GM12875 (cell line): ENCODE measurements around the gene MAML2.

Experiments used
- H3K4me3 ChIP-seq: one replicate; pipeline ENCODE4 v1.5.1; 2011; ENCODE audit warnings: low read depth, low read length, control low read depth
- CTCF ChIP-seq: IDR thresholded peaks from 2 replicates; pipeline ENCODE4 v1.5.1; 2011; ENCODE audit warnings: low read depth, mild to moderate bottlenecking, control low read depth, inconsistent platforms, low read length, moderate library complexity, borderline replicate concordance; ENCODE audit not compliant: insufficient read depth

Gene MAML2

GRCh38 chr11:96021901-96022650 lies 320.9 kb downstream of the MAML2 start:
- H3K4me3 ChIP-seq, result no peak overlapping the region

DNA sequence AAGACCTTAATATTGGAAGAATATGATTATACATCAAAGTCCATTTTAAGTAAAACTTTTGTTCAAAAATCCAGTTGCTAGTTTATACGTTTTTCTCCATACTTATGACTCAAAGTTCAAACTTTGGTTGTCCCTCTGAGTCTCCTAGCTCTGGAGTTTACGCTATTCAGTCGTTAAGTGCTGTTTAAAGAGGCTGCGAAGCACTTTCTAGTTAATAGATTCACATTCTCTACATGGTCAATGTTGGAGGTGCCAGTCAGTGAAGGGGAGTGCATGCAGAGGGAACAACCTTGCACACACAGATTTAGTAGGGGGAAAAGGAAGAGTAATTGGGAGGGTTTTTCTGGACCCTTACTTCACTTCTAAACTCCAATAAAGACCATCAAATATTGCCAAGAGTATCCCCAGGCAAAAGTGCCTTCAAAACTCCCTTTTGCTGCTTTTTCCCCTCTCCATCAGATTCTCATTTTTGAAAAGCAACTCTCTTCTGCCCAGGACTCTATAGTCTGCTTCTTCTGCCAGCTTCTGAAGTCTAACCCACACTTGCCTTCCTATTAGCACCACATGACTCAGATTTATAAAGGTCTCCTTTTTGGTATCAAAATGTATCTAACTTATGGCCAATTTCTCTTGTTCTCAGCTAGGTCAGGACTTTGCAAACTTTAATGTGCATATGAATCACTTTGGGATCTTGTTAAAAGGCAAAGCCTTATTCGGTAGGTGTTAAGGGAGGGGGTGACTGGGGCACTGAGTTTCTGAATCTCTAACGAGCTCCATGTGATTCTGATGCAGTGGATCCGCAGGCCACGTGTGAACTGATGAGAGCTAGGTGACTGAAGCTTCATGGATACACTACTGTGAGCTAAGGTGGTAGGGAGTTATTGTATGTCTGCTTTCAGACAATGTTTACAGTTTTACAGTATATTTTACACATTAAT lies 322.9 kb downstream of the MAML2 start:
- TF ChIP-seq CTCF, result no peak
- no peak overlapping the region for H3K4me3 ChIP-seq

More at GRCh38 chr11:96021901-96022650, 320.9 kb downstream of the MAML2 start:
- TF ChIP-seq CTCF, result no peak

GRCh38 chr11:96019281-96019680 lies 323.7 kb downstream of the MAML2 start:
- TF ChIP-seq CTCF, result no peak
- no peak overlapping the region for H3K4me3 ChIP-seq

- H3K4me3 ChIP-seq, result no peak overlapping the region
- no peak for TF ChIP-seq CTCF
Observed at GRCh38 chr11:96017856-96018255, 325.1 kb downstream of the MAML2 start.

GRCh38 chr11:96016978-96017502 lies 326.0 kb downstream of the MAML2 start:
- H3K4me3 ChIP-seq, result no peak overlapping the region
- TF ChIP-seq CTCF, result no peak

DNA sequence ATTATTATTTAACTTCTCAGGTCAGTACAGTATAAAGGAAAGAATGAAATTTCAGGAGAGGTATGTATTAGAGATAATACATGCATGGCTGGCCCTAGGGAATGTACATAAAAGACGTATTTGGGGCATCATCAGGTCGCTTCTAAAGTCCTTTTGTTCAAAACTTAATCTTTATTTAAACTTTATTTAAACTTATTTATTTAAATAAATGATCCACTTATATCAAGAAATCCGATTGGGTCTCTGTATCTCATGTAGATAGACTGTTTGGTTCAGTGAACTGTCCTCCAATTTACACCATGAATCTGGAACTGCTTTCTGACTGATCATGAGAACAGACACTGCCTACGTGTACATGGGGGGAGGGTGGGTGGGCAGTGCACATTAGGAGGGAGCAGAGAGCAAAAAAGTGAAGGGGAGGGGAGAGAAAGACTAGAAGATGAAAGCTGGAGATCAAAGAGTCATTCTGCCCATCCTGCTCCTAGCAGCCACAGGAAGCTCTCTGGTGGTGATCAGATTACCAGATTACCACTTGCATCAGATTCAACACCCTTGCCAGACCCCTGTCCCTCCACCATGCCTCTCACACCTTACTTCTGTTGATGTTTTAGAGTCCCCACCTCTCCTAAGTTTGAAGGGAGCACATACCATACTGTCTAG lies 327.0 kb downstream of the MAML2 start:
- H3K4me3 ChIP-seq, result no peak overlapping the region
- TF ChIP-seq CTCF, result no peak
